NCI-H1694 treated with DMSO at 0.1 percent for 48 hours (cell line): ENCODE measurements around the gene MAPKAPK5.
"Not testable (repeated sequence)": the region's sequence is repeated elsewhere in the genome, so short reads cannot be mapped to it uniquely, and the experiment has no call there.

Experiments used
- DNase-seq: peaks from one replicate; lab custom pipeline; 2025; lab: John Stamatoyannopoulos, UW

The MAPKAPK5 gene

GRCh38 chr12:111886662-111887545 is 44.9 kb downstream of the MAPKAPK5 start:
- no peak for DNase-seq

DNA sequence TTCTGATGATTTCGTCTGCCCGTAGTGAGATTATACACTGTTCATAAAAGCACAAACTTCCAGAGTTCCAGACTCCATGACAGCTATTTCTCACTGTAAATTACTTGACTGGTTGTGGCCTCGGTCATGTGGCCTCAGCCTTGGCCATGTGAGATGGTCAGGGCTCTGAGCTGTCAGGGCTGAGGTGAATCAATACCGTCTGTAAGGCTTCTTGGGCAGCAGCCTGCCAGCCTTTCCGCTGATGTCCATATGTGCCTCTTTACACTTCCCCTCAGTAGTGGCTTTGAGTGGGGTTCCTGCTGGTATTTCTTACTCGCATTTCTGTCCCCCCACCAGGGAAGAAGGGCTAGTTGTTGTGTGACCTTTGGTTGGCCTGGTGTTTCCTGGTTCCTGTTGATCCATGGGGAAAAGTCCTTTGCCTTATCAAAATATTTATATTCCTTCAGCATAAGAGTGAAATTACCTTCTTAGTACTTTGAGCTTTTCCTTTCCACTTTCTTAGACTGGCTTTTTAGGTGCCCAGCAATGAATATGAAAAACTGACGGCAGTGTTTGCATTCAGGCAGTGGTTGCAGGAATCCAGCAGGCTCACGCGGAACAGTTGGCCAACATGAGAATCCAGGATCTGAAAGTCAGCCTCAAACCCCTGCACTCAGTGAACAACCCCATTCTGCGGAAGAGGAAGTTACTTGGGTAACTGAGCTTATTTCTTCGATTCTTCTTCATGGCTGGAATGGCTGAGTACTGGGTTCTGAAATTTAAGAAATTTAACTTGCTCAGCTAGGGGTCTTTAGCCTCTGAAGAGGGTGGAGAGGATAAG is 46.1 kb downstream of the MAPKAPK5 start:
- DNase-seq: no peak

- DNase-seq: no peak
Measured at GRCh38 chr12:111893287-111893686, 51.3 kb downstream of the MAPKAPK5 start.

DNA sequence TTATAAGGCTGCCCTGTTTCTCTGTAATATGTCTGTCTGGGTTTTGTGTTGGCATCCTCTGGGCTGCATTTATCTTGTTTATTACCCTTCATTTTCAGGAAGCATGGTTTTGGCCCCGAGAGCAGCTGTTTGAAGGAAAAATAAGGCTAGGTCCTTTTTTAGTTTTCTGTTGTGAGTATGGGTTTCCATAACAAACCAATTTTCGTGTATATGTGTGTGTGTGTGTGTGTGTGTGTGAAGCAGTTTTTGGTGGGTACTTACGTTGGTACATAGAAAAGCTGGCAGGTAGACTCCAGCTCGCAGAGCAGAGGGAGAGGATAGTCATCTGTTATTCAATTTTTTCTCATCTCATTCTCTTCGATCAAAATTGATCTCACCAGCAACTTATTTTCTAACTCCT is 52.5 kb downstream of the MAPKAPK5 start:
- no peak for DNase-seq

DNA sequence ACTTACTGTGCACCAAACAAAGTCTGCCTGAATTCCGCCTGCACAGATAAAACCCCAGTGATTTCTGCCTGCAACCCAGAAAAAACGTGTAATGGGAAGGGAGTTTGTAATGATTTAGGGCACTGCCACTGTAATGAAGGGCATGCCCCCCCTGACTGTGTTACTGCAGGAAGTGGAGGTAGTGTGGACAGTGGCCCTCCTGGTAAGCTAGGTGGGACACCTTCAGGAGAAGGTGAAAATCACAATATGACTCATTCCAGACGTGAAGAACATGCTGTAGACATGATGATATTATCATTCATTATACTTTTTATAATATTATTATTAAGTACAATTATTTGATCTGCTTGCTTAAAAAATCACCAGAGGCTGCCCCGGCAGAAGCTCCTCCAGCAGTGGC is 59.2 kb downstream of the MAPKAPK5 start:
- no peak for DNase-seq

GRCh38 chr12:111904446-111904975 is 62.5 kb downstream of the MAPKAPK5 start:
- no peak for DNase-seq

GRCh38 chr12:111905502-111905901 is 63.5 kb downstream of the MAPKAPK5 start:
- no peak for DNase-seq

- no peak for DNase-seq
Measured at GRCh38 chr12:111907740-111908139, 65.7 kb downstream of the MAPKAPK5 start.

- DNase-seq: no peak
Measured at GRCh38 chr12:111925171-111925570, 83.1 kb downstream of the MAPKAPK5 start.

GRCh38 chr12:111926631-111927030 is 84.6 kb downstream of the MAPKAPK5 start:
- DNase-seq: no peak

- DNase-seq: no peak
Measured at GRCh38 chr12:111927346-111927745, 85.3 kb downstream of the MAPKAPK5 start.

DNA sequence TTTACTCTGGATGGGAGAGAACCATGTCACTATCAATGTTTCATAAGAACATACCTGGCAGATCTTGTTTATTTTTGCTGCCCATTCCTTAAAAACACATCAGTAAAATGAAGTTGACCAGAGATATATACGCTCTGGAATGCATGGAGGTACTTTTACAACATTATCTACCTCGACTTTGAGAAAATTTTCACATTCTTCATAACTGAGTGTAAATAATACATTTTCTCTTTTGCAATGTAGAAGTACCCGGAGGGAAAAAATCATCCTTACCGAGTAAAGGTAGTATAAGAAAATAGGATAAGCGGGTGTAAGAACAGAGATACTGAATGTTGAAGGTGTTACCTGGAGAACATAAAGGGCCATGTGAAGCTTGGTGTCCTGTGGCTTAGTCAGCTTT is 90.2 kb downstream of the MAPKAPK5 start:
- DNase-seq: no peak

DNA sequence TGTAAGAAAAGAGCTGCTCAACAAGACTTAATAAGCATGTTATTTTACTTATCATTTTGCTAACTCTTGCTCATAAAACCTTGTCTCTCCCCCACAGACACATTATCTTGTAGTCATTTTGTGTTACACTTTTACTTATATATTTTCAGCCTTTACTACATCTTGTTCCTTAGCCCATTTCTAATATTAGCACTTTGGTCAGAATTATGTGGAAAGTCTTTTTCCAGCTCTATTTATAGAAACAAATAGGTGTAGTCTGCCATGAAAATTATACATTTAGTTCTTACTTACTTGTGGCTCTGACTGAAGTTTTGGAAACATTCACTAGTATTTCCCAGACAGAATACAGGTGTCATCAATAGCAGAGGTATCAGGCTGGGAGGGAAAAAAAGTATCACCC is 94.8 kb downstream of the MAPKAPK5 start:
- DNase-seq: no peak

DNA sequence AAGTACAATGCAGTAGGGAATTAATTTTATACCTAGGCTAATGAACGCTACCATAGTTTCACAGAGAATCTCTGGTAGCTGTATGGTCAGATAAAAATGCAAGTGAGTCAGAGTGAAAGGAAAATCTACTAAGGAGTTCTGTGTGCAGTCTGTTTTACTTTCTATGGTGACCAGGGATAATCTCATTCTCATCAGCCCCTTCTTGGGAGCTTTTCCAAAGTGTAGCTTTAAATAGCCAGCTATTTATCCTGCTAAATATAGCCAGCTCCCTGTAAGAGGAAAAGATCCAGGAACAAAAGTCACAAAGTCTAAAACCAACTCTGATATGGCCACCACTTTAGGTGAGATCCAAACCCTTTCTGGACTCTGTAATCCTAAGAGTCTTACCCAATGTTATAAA is 95.4 kb downstream of the MAPKAPK5 start:
- DNase-seq: no peak

DNA sequence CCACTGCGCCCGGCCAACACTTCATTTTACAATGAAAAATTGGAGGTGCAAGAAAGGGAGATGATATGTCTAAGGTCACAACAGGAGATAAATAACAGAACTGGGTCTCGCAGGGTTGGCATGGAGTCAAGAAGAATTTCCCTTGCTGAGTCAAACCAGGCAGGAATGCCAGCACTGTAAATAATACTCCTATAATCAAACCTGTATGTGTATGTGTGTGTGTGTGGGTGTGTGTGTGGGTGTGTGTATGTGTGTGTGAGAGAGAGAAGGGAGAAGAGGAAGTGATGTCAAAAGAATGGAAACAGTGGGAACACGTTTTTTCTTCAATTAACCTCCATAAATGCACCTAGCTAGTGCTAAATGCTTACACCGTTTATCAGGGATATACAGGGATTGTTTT is 100.5 kb downstream of the MAPKAPK5 start:
- no peak for DNase-seq

DNA sequence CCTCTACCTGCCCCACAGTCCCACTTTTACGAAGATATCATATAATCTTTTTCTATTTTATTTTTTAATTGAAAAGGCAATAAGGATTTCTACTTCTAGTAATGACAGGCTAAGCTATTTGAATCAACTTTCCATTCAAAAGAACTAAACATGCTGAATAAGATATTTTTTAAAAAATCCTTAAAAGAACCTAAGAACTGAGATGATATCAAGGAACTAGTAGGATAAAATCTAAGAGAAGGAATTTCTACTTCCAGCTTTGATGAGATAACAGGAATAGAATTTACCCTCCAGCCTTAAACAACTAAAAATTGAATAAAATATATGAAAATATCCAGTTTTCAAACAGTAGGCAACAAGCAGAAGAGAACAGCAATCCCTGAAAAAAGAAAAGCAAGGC is 101.9 kb downstream of the MAPKAPK5 start:
- DNase-seq: no peak

DNA sequence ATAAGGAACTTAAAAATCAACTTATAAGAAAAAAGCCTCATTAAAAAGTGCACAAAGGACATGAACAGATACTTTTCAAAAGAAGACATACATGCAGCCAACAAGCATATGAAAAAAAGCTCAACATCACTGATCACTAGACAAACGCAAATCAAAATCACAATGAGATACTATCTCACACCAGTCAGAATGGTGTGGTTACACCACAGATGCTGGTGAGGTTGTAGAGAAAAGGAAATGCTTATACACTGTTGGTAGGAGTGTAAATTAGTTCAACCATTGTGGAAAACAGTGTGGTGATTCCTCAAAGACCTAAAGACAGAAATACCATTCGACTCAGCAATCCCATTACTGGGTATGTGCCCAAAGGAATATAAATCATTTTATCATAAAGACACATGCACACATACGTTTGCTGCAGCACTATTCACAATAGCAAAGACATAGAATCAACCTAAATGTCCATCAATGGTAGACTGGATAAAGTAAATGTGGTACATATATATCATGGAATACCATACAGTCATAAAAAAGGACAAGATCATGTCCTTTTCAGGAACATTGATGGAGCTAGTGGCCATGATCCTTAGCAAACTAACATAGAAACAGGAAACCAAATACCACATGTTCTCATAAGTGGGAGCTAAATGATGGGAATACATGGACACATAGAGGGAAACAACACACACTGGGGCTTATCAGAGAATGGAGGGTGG is 109.1 kb downstream of the MAPKAPK5 start:
- DNase-seq: not testable (repeated sequence)
